H1 (cell line): Measurements from ENCODE around the gene SNX2. TPM values are rescaled to one million over a fixed set of nuclear protein-coding genes. Genes with fewer than 3 reads are reported as not detected.

Experiments
- CTCF ChIA-PET: fragments of 300-600 bp; sonication (Branson Sonifier 250); formaldehyde crosslinking; loops from one replicate; lab custom pipeline; 2021; ENCODE audit not compliant: partially characterized antibody; lab: Charles Lee
- POLR2A ChIA-PET: fragments of 300-600 bp; sonication (Branson Sonifier 250); formaldehyde crosslinking; loops from one replicate; lab custom pipeline; 2021; ENCODE audit warnings: inconsistent platforms; ENCODE audit not compliant: partially characterized antibody; lab: Charles Lee
- DNase-seq, 2 experiments: peaks; one replicate each; pipeline versions ENCODE4 v3.0.0 to v3.0.0-alpha.2; 2010 to 2022; ENCODE audit warnings: low spot score in 2 of 2, low read depth in 1 of 2, mixed read lengths in 1 of 2
- FAIRE-seq: peaks from 2 replicates; lab custom pipeline; 2011; peaks lifted over from hg19 to GRCh38; lab: Jason Lieb, UNC
- H2AFZ ChIP-seq: 2 replicates; pipeline ENCODE4 v1.8.1; 2012; ENCODE audit warnings: low read length, inconsistent platforms
- H2AK5ac ChIP-seq: 2 replicates; pipeline ENCODE4 v1.6.1; 2013; ENCODE audit warnings: low read depth, low read length
- H2BK120ac ChIP-seq: replicated peaks from 2 replicates; pipeline ENCODE3; 2013; ENCODE audit warnings: low read depth, low read length, inconsistent platforms
- H2BK12ac ChIP-seq: 2 replicates; pipeline ENCODE4 v1.6.1; 2013; ENCODE audit warnings: low read depth, low read length
- H2BK15ac ChIP-seq: 2 replicates; pipeline ENCODE4 v1.6.1; 2013; ENCODE audit warnings: low read length
- H2BK20ac ChIP-seq: 2 replicates; pipeline ENCODE4 v1.6.1; 2013; ENCODE audit warnings: low read length
- H2BK5ac ChIP-seq: 2 replicates; pipeline ENCODE4 v1.6.1; 2013; ENCODE audit warnings: low read depth, low read length
- H3K14ac ChIP-seq: 2 replicates; pipeline ENCODE4 v1.6.1; 2013; ENCODE audit warnings: inconsistent platforms; ENCODE audit not compliant: insufficient read length
- H3K18ac ChIP-seq: 2 replicates; pipeline ENCODE4 v1.6.1; 2013; ENCODE audit warnings: low read length; ENCODE audit errors: extremely low read depth
- H3K23ac ChIP-seq: 2 replicates; pipeline ENCODE4 v1.6.1; 2013; ENCODE audit warnings: inconsistent platforms; ENCODE audit not compliant: insufficient read length
- H3K23me2 ChIP-seq: 2 replicates; pipeline ENCODE4 v1.6.1; 2013; ENCODE audit warnings: low read depth, low read length
- H3K27ac ChIP-seq: 2 replicates; pipeline ENCODE4 v1.6.1; 2011; ENCODE audit warnings: low read depth, low read length, inconsistent platforms
- H3K27me3 ChIP-seq, 4 experiments: replicated peaks in 1 of 4; 1 replicate in 1 of 4; 2 replicates in 3 of 4; pipeline versions ENCODE4 v1.6.1 to v1.8.1; 2011 to 2013; ENCODE audit warnings: low read length in 3 of 4, mild to moderate bottlenecking in 3 of 4, inconsistent platforms in 2 of 4, mixed read lengths in 2 of 4, moderate library complexity in 1 of 4; ENCODE audit not compliant: control insufficient read depth in 3 of 4, insufficient read depth in 3 of 4; ENCODE audit errors: extremely low read depth in 1 of 4
- H3K36me3 ChIP-seq, 4 experiments: 2 replicates each; pipeline versions ENCODE4 v1.6.1 to v1.8.1; 2011 to 2013; ENCODE audit warnings: mild to moderate bottlenecking in 4 of 4, low read length in 3 of 4, moderate library complexity in 2 of 4, control low read depth in 1 of 4, inconsistent platforms in 1 of 4; ENCODE audit not compliant: insufficient read depth in 4 of 4, control insufficient read depth in 2 of 4
- H3K4ac ChIP-seq: replicated peaks from 2 replicates; pipeline ENCODE3; 2013; ENCODE audit warnings: low read length, low read depth, mixed read lengths, inconsistent platforms; ENCODE audit not compliant: insufficient read length
- H3K4me1 ChIP-seq, 4 experiments: replicated peaks in 1 of 4; 1 replicate in 1 of 4; 2 replicates in 3 of 4; pipeline versions ENCODE4 v1.6.1 to v1.8.1; 2011 to 2013; ENCODE audit warnings: low read length in 3 of 4, inconsistent platforms in 2 of 4, mixed read lengths in 1 of 4; ENCODE audit not compliant: insufficient read depth in 4 of 4, control insufficient read depth in 3 of 4
- H3K4me2 ChIP-seq, 2 experiments: 2 replicates each; pipeline versions ENCODE4 v1.6.1 to v1.8.1; 2011 to 2013; ENCODE audit warnings: low read depth in 2 of 2, low read length in 2 of 2, control low read depth in 1 of 2, inconsistent platforms in 1 of 2, mild to moderate bottlenecking in 1 of 2; ENCODE audit not compliant: insufficient read depth in 1 of 2
- H3K4me3 ChIP-seq, 4 experiments: fragments of 200-600, 300-600 bp in 1 of 4; sonication (generic), shearing (Covaris generic), sonication (Bioruptor Twin) in 1 of 4; 2 replicates each; pipeline versions ENCODE4 v1.5.1 to v1.8.1; 2011 to 2016; ENCODE audit warnings: low read length in 4 of 4, low read depth in 3 of 4, control low read depth in 2 of 4, inconsistent platforms in 2 of 4, mild to moderate bottlenecking in 2 of 4, mixed read lengths in 1 of 4, moderate library complexity in 1 of 4; ENCODE audit not compliant: insufficient read depth in 2 of 4; ENCODE audit errors: extremely low read depth in 1 of 4
- H3K56ac ChIP-seq: replicated peaks from 2 replicates; pipeline ENCODE3; 2013; ENCODE audit warnings: low read depth, mild to moderate bottlenecking, mixed read lengths, low read length, inconsistent platforms; ENCODE audit not compliant: insufficient read length
- H3K79me1 ChIP-seq: 2 replicates; pipeline ENCODE4 v1.6.1; 2013; ENCODE audit warnings: low read depth, low read length, control low read depth
- H3K79me2 ChIP-seq, 2 experiments: 2 replicates each; pipeline versions ENCODE4 v1.6.1 to v1.8.1; 2012 to 2013; ENCODE audit warnings: low read length in 2 of 2, mild to moderate bottlenecking in 2 of 2, inconsistent platforms in 1 of 2; ENCODE audit not compliant: insufficient read depth in 2 of 2, control insufficient read depth in 1 of 2
- H3K9ac ChIP-seq, 4 experiments: replicated peaks in 1 of 4; 1 replicate in 1 of 4; 2 replicates in 3 of 4; pipeline versions ENCODE4 v1.6.1 to v1.8.1; 2011 to 2013; ENCODE audit warnings: low read depth in 3 of 4, low read length in 3 of 4, control low read depth in 2 of 4, mild to moderate bottlenecking in 2 of 4, moderate library complexity in 2 of 4, inconsistent platforms in 1 of 4; ENCODE audit errors: extremely low read depth in 1 of 4
- H3K9me3 ChIP-seq, 2 experiments: 2 replicates each; pipeline versions ENCODE4 v1.6.1 to v1.8.1; 2012 to 2013; ENCODE audit warnings: mild to moderate bottlenecking in 2 of 2, moderate library complexity in 2 of 2, control low read depth in 1 of 2, inconsistent platforms in 1 of 2, low read depth in 1 of 2, low read length in 1 of 2, mixed read lengths in 1 of 2; ENCODE audit not compliant: insufficient read depth in 2 of 2
- H4K20me1 ChIP-seq, 2 experiments: replicated peaks in 1 of 2; 2 replicates each; pipeline versions ENCODE3 to v1.8.1; 2011 to 2013; ENCODE audit warnings: inconsistent platforms in 2 of 2, low read length in 2 of 2, mild to moderate bottlenecking in 1 of 2; ENCODE audit not compliant: insufficient read depth in 2 of 2, control insufficient read depth in 1 of 2
- H4K5ac ChIP-seq: 2 replicates; pipeline ENCODE4 v1.6.1; 2013; ENCODE audit warnings: low read length, low read depth, mixed read lengths, inconsistent platforms; ENCODE audit not compliant: insufficient read length
- H4K8ac ChIP-seq: 2 replicates; pipeline ENCODE4 v1.8.0; 2013; ENCODE audit warnings: mild to moderate bottlenecking, moderate library complexity, low read length, inconsistent platforms; ENCODE audit not compliant: insufficient read depth; ENCODE audit errors: extremely low read depth
- H4K91ac ChIP-seq: replicated peaks from 2 replicates; pipeline ENCODE3; 2013; ENCODE audit warnings: low read length, mixed read lengths, inconsistent platforms; ENCODE audit not compliant: insufficient read length
- CBX5 ChIP-seq: fragments of 300-800, 300-1000 bp; sonication (generic); IDR thresholded peaks from 2 replicates; pipeline ENCODE4 v1.7.1; 2016; ENCODE audit warnings: antibody characterized with exemption, low read length, low read depth
- POLR2A ChIP-seq, 2 experiments: IDR thresholded peaks; 1 replicate in 1 of 2; 2 replicates in 1 of 2; pipeline ENCODE4 v1.6.1; 2011; ENCODE audit warnings: low read depth in 2 of 2, low read length in 2 of 2, mild to moderate bottlenecking in 2 of 2; ENCODE audit errors: control extremely low read depth in 1 of 2
- POLR2AphosphoS5 ChIP-seq: IDR thresholded peaks from 2 replicates; pipeline ENCODE4 v1.6.1; 2011; ENCODE audit warnings: low read depth, low read length
- WGBS, 2 experiments: shearing (Covaris generic) in 1 of 2; methylation state at CpG; one replicate each; pipeline versions ENCODE4 v1.1.6 to v1.1.7; 2013 to 2015; ENCODE audit warnings: low lambda C conversion rate in 2 of 2, mixed read lengths in 2 of 2, inconsistent platforms in 1 of 2, low coverage in 1 of 2, missing lambda C conversion rate in 1 of 2; ENCODE audit not compliant: insufficient replicate concordance in 2 of 2, insufficient coverage in 1 of 2, insufficient read length in 1 of 2; ENCODE audit errors: extremely low coverage in 1 of 2, missing lambda C conversion rate in 1 of 2; 5-methylcytosine and 5-hydroxymethylcytosine counted together
- polyA plus RNA-seq, 7 experiments: library from polyadenylated mRNA; depleted of rRNA in 3 of 7; stranded (reverse) in 5 of 7; unstranded in 2 of 7; fragments of >200 nt in 5 of 7; fragments of 200-250 nt in 2 of 7; gene quantifications; 1 replicate in 5 of 7; 2 replicates in 1 of 7; 4 replicates in 1 of 7; pipeline versions ENCODE4 v1.2.1 to v1.2.3, GENCODE V29; 2011 to 2013; ENCODE audit warnings: missing spikeins in 2 of 7, mixed read lengths in 2 of 7
- total RNA-seq: library from RNA; stranded (reverse); fragmentation: NEBNext Ultra II Directional; extraction: Animal tissue kit (Norgen Biotek cat#: 25700); gene quantifications from 2 replicates; pipeline ENCODE4 v1.2.1, GENCODE V29; 2021

SNX2 gene
- total and polyA plus RNA-seq, 2 of the 8 experiments (the other 6 are each of a cell fraction or from before 2014, with no cell fraction given): 51.0 to 61.2 TPM

GRCh38 chr5:122874179-122874875, 99.4 kb downstream of the SNX2 start:
- no peak for FAIRE-seq
- 95% methylated on average over 4 of the region's 4 CpGs; no CpG with 5 or more reads in 1 of the 2 experiments for WGBS, 2 experiments
- no peak for TF ChIP-seq CBX5
- no peak for TF ChIP-seq POLR2A (IDR thresholded peaks at IDR 0.05; ENCODE audit: control extremely low read depth in 1 of 2, low read depth in 2 of 2, low read length in 2 of 2)
- no peak for TF ChIP-seq POLR2AphosphoS5

More at GRCh38 chr5:122874179-122874875, 99.4 kb downstream of the SNX2 start:
- Histone ChIP-seq H3K4me1 (peaks cover 0 to 4% (median 2%) of the 10 kb centered on the region in 4 experiments; a peak in 2 of 7 replicates), H3K56ac (no peak overlapping the region), H3K9ac (no peak overlapping the region), H2BK12ac (no peak overlapping the region), H3K4me3 (no peak overlapping the region), H3K36me3 (no peaks in the 10 kb centered on the region), H3K79me2 (no peaks in the 10 kb centered on the region), H3K14ac (no peak overlapping the region), H3K27ac (no peak overlapping the region), H3K79me1 (no peaks in the 10 kb centered on the region), H3K23me2 (no peaks in the 10 kb centered on the region), H4K20me1 (no peaks in the 10 kb centered on the region), H3K23ac (no peak overlapping the region), H4K8ac (no peak overlapping the region), H3K4ac (no peak overlapping the region), H2AFZ (no peak overlapping the region), H3K27me3 (no peaks in the 10 kb centered on the region; a peak in 1 of 7 replicates), H3K4me2 (no peak overlapping the region), H2BK5ac (no peak overlapping the region), H2BK20ac (no peak overlapping the region), H3K9me3 (no peaks in the 10 kb centered on the region), H2BK15ac (no peak overlapping the region; the same call in 1 of the 2 replicates), H3K18ac (no peak overlapping the region), H2BK120ac (no peak overlapping the region), H2AK5ac (no peak overlapping the region), H4K5ac (no peak overlapping the region), H4K91ac (no peak overlapping the region)
- ChIA-PET POLR2A (no interaction called here), CTCF (no interaction called here)
- no peak for DNase-seq
